ENCODE results near the gene XAGE2.

Gene XAGE2

DNA sequence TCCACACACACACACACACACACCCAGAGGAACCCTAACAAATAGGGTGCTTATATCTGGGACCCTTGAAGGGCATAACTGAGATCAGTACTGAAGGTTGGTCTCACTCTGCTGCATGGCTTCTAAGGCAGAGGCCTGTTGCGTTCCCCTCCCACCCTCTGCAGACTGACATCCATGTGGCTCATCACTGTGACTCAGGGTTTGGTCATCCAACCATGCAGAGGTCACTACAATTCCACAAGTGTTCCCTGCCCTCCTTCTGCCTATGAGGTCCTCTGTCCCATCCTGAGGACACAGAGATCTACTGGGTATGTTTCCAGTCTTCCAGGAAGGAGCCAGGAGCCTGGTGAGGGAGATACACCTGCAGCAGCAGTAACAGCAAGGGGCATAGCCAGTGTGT, 55.8 kb downstream of the XAGE2 start:
- no peak for DNase-seq (ENCODE audit: low read depth in 2 of 2)
